ENCODE measurements around the gene TOX2.

GRCh38 chr20:44006578-44006977 is 91.9 kb downstream of the TOX2 start:
- no peak for TF ChIP-seq RAD21 (IDR thresholded peaks at IDR 0.05; ENCODE audit: low read length)
- no peak for TF ChIP-seq CEBPB (IDR thresholded peaks at IDR 0.05; ENCODE audit: low read depth, low read length)
- TF ChIP-seq, protein P1, sequence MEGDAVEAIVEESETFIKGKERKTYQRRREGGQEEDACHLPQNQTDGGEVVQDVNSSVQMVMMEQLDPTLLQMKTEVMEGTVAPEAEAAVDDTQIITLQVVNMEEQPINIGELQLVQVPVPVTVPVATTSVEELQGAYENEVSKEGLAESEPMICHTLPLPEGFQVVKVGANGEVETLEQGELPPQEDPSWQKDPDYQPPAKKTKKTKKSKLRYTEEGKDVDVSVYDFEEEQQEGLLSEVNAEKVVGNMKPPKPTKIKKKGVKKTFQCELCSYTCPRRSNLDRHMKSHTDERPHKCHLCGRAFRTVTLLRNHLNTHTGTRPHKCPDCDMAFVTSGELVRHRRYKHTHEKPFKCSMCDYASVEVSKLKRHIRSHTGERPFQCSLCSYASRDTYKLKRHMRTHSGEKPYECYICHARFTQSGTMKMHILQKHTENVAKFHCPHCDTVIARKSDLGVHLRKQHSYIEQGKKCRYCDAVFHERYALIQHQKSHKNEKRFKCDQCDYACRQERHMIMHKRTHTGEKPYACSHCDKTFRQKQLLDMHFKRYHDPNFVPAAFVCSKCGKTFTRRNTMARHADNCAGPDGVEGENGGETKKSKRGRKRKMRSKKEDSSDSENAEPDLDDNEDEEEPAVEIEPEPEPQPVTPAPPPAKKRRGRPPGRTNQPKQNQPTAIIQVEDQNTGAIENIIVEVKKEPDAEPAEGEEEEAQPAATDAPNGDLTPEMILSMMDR (conservative IDR thresholded peaks at IDR 0.05; ENCODE audit: low read depth, low read length) = no peak
- TF ChIP-seq POLR2A (IDR thresholded peaks at IDR 0.05; ENCODE audit: low read depth, low read length) = no peak
- no peak for TF ChIP-seq MAZ (IDR thresholded peaks at IDR 0.05; ENCODE audit: borderline replicate concordance, low read depth, low read length)
- TF ChIP-seq, protein P2, sequence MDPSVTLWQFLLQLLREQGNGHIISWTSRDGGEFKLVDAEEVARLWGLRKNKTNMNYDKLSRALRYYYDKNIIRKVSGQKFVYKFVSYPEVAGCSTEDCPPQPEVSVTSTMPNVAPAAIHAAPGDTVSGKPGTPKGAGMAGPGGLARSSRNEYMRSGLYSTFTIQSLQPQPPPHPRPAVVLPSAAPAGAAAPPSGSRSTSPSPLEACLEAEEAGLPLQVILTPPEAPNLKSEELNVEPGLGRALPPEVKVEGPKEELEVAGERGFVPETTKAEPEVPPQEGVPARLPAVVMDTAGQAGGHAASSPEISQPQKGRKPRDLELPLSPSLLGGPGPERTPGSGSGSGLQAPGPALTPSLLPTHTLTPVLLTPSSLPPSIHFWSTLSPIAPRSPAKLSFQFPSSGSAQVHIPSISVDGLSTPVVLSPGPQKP (IDR thresholded peaks at IDR 0.05; ENCODE audit: borderline replicate concordance, low read depth, low read length) = no peak
- TF ChIP-seq CHD1 (IDR thresholded peaks at IDR 0.05; ENCODE audit: low read depth, low read length) = no peak
- no peak for TF ChIP-seq SMC3 (IDR thresholded peaks at IDR 0.05; ENCODE audit: low read depth, low read length)

All from IMR-90 (cell line).